Activated CD4-positive, alpha-beta T cell treated with anti-CD3 and anti-CD28 coated beads, Interleukin-2, Interleukin-4, amounts not matched to agents 100 ng/mL and 50 ng/mL, durations not matched to agents 16 hours and 8 hours (primary cell): ENCODE measurements around the gene TTC28.

Experiments
- DNase-seq: peaks from one replicate; pipeline ENCODE4 v3.0.0-alpha.2; 2020; ENCODE audit warnings: low spot score

TTC28 gene

DNA sequence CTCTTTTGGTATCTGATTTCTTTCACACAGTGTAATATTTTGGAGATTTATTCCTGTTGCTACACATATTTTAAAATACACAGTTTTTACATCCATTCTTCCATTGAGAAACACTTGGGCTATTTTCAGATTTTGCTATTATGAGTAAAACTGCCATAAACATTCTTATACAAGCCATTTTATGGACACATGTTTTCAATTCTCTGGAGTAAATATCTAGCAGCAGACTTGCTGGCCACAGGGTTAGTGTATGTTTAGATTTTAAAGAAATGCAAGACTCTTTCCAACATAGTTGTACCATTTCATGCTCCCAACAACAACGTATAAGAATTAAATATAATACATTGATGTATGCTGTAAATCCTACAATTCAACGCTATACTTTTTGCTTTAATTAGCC is 399.8 kb downstream of the TTC28 start:
- DNase-seq, result no peak

DNA sequence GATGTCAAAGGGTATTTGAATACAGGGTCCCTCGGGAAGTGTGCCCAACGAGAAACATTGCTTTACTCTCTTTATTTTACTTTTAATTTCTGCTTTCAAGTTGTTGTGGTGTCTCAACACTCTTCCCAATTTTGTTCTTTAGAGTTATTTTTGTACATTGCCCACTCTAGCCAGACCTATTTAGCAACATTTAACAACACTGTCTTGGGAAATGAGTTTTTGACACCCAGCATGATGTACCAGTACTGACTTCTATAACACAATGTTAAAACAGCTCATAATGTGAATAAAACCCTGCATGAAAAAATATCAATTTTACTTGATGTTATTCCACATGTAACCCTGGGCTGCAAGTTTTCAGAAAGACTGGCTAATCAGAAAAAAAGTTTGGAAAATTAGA is 410.4 kb downstream of the TTC28 start:
- no peak for DNase-seq

DNA sequence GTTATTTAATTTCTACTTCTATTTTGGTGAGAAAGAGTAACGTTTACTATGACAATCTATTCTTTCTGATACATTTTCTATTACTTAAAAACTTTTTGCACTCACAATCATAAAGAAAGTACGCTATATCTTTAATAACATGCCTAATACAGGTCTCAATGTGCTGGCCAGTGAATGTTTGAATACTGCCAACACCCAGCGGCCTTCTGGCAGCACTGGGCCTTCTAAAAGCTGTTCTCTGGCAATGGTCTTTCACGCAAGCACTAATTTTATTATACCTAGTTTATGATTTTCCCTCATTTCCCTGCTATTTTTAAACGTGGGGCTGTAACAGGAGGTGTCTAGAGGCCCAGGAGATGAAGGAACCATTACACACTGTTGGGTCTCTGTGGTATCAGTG is 410.8 kb downstream of the TTC28 start:
- no peak for DNase-seq

DNA sequence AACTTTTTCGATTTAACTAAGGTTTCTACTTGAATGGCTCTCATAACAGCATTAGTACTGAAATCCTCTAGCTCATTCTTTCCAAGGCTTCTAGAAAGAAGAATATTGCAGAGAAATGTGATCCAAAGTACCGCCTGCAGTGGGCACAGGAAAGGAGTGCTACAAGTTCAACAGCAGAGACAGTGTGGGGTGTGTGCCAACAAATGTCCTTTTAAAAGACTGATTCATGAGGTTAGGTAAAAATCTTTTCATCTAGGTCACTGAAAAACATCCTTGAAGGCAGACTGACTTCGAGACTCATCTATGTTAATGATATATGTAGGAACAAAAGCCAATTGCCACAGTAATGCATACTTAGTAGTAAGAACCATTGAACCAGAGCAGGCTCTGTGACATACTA is 411.5 kb downstream of the TTC28 start:
- DNase-seq, result no peak

DNA sequence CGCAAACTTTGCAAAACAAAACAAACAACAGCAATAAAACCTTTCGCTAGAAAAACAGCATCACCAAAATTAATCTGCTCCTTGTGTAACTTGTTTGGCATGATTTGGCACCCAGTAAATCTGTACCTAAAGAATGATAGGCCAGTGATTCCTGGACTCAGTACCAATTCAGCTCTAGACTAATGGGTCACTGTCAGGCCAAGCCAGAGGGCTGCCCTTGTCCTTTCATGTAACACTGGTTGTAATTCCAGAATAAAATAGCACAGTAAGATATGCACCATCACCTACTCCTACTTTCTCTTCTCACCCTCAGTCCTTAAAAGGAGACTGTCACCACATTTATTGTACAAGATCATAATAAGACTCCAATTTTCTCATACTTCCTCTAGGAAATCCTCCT is 419.0 kb downstream of the TTC28 start:
- no peak for DNase-seq

DNA sequence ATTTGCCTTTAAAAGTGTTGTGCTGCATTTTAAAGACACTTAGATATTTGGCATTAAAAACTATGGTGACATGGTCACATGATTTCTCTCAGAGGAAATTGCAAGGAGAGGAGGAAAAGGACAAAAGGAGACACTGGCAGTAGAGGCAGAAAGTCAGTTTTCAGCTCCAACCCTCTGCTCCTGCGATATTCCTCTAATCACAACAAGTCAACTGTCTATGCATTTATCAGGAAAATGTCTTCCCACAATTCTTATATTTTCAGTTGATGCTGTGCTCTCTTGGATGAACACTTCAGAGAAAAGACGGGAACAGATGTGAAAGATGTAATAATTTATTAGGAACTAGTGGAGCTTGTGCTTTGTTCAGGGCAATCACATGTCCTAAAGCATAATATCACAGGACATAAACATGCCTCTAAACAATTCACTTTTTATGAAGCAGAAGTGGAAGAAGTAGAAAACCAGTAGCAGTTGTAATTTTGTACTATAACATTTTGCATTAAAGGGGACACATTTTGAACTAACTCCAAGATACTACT is 419.8 kb downstream of the TTC28 start:
- no peak for DNase-seq

DNA sequence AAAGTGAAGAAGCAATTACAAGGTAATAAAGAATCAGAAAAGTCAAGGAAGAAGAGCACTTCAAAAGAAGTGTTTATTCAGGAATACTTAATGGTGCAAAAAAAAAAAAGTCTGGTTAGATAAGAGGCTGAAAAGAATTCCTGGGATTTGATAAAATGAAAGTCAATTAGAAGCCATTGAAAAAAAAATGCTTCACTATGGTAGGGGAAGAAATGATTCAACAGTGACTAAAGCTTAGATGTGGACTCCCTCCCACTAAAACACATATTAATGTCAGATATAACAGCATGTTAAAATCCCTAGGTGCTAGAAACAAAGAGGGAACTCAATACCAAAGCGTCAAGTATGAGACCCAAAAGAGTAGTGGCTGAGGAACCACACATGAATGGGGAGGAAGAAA is 425.2 kb downstream of the TTC28 start:
- DNase-seq, result no peak

DNA sequence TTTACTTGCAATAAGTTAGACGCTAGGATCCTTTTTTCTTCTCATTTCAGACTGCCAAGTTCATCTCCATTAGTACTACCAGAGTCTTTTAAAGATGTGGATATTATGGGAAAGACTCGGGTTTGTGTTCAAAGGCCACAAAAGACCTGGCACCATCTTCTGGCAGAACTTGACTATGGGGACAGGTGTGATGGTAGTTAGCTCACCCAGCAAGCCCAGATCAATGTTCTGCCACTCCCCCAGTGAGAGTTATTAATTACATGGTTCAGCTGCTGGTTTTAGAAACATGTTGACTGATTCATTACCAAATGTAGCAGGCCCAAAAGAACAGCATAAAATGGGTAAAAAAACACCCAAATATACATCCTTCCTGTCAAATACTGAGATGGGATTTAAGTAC is 427.1 kb downstream of the TTC28 start:
- no peak for DNase-seq

DNA sequence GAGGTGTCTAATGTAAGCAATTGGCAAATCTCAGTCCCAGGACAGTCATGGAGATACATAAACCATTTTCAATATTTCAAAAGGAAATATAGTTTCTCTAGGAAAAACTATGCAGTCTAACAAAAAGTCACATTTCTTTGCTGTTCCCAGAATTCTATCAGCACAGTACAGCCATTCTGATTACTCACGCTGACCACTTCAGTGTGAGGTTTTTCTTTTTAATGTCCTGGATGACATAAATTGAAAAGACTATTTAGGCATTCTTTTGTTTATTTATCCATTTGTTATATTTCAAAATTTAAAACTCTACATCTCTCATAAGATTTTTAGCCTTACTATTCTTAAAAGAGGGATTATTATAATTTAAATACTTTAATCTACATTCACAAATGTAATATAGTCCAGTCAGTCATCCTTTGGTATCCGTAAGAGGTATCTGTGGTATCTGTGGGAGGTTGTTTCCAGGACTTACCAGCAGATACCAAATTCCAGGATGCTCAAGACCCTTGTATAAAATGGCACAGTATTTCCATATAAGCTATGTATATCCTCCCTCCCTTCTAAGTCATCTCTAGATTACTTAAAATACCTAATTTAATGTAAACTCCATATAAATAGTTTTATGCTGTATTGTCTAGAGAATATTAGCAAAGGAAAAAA is 429.5 kb downstream of the TTC28 start:
- no peak for DNase-seq

DNA sequence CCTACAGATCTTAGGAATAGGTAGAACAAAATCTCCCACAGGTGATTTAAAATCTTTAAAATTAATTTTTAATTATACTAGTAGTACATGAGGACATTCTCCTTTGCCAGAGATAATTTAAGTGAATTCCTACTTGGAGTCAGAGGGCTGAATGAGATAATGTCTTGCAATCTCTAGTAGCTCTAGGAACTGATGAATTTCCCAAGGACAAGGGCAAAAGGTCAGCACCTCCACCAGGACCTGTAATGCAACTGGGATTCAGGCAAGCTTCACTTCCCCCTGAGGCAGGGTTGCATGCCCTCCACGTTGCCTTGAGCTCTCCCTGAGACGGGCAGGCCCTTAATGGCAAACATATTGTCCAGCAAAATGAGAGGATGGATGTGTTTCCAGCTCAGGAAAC is 430.2 kb downstream of the TTC28 start:
- no peak for DNase-seq

DNA sequence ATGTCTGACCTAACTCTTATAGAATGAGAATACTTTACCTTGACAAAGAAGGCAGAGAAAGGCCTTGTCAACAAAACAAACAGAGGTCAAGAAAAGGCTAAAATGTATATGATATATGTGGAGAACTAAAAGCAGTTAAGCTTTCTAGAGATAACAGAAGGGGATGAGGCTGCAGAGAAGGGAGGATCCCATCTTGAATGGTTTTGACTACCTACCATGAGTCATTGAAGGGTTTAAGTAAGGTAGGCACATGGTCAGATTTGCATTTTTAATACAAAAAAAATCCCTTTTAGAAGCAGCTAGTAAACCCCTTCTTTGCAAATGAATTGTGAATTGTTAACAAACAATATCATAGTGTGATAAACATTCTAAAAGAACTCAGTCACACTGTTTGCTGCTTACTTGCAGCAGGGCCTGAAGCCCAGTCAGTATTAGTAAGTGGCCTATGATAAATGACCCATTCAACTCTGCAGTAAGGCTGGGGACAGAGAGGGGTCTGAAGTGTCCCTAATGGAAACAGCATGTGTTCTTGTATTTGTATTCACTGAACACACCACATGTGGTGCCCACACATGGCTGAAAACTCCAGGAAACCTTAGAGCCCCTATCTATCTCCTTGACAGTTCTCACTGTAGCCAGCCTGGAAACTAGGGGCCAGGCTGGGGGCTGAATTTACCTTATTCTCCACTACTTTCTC is 431.8 kb downstream of the TTC28 start:
- DNase-seq, result no peak

DNA sequence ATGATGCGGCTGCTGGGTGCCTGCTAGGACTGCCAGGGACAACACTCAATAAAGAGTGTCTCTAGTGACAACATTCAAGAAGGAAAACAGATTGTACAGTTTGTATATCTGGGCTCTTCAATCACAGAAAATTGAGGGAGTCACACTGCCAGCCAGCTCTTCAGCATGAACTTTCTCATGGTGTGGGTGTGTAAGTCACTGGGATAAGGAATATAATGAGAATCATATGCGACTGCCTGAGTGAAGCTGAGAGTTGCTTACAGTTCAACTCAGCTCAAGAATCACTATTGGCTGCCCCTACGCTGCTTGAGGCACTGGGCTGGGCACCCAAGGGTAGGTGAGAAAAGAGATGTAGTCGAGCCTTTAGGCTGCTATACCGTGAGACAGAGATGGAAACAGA is 432.5 kb downstream of the TTC28 start:
- DNase-seq, result no peak

DNA sequence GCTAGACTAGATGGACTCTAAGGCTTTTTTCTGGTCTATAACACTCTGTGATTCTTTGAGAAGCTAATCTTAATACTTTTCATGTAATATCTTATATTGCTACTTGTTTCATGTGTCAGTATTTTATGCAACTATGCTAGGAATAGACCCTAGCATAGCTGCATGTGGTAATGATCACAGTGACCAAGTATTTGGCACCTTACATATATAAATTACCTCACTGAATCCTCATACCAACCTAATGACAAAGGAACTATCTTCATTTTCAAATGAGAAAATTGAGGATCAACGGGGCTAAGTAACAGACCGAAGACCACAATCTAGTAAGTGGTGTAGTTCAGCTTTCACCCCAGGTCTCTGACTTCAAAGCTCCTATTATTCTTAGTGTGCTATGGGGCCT is 433.2 kb downstream of the TTC28 start:
- DNase-seq, result no peak

DNA sequence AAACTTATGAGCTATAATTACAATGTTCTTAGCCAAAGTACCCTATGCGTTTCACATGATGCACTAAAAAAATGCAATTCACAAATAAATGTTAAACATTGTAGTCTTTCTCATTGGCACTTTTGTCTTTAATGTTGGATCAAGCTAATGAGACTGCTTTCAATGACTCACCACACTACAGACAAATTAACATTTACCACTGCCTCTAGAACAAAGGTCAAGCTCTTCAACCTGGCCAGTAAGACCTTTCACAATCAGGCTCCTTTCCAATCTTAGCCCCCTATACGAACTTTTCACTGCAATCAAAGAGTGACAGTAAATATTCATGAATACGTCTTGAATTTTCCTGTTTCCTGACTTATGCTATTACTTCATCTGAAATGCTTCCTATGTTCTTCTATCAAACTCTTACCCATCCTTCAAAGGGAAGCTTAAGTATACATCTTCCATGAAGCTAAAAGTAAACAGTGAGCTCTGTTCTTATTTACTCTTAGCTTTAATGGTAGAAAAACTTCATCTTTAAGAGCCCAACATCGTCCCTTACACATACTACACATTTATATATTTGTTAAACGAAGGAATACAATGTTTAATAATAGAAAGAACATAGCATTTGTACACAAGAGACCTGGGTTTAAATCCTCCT is 433.9 kb downstream of the TTC28 start:
- DNase-seq, result no peak

DNA sequence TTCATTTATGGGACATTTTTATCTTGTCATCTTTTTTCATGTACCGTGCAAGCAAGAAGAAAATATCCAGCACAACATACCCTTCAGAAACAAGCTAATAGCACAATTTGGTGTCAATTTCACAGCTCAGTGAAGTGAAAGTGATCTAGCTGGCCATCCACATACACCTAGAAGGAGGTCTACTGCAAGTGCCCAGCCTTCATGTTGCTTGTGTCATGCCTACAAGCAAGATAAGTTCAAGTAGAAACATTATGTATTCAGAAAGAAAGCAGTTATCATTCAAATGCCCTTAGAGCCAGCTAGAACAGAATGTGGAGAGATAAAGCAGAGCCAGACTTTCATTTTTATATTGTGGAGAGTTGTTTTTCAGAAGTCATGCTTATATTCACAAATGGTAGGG is 434.9 kb downstream of the TTC28 start:
- no peak for DNase-seq

DNA sequence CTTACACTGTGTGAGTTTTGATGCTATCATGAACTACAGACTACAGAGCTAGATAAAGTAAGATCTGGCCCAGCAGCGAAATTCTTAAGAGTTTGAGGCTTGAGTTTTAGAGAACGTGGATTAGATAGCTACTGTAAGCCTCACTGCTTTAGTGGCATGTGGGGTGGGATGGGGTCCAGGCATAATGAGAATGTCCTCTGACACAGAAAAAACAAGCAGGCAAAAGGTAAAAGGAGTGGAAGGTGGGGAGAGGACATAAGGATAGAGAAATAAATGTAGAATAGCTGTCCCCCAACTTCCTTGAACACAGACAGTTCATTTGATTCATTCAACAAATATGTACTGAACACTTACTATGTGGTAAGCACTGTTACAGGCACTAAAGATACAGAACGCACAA is 436.1 kb downstream of the TTC28 start:
- DNase-seq, result no peak

DNA sequence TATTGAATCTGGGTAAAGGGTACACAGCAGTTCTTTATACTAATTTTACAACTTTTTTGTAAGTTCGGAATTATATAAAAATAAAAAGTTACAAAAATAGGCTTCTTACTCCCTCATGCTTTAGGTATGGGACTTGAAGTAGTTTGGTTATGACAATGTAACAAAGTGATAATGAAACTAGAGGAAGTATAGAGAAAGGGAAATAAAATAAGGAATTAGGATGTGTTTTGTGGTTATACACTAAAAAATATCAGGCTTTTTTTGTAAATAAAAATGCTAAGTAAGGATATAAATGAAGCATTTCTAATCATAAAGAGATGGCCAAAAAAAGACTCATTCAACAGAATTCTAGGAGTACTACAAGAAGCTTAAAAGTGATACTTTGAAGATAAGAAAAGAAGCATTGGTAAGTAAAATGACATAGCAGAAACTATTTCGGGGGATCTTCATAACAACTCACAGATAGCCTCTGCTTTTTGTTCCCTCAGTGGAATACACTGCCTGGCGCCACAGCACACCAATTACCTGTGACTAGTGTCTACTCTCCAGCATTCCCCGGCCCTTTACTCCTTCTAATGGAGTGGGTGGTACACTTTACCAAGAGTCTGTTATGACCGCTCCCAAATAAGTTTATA is 437.9 kb downstream of the TTC28 start:
- DNase-seq, result no peak

DNA sequence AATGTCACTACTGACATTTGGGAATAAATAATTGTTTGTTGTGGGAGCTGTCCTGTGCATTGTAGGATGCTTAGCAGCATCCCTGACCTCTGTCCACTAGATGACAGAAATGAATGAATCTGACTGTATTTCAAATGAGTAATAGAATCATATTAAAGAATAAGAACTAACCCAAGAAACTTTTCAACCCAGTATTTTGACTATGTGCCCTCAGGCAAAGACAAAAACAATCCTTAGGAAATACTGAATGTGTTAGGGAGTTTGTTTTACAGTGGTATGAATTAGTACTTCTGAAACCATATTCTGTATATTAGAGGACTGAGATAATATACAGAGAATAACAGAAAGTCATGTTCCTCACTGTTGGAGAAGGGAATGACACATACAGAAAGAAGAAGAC is 439.7 kb downstream of the TTC28 start:
- no peak for DNase-seq

DNA sequence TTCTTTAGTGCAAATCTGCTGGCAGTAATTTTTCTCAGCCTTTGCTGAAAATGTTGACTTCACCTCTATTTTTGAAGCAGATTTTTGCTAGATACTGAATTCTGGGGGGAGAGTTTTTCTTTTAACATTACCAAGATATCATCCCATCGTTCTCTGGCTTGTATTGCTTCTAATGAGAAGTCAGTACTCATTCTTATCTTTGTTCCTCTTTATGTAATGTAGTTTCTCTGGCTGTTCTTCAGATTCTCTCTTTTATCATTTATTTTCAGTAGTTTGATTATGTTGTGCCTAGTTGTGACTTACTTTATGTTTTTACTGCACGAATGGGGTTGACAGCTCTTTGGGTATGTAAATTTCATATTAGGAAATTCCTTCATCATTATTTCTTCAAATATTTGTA is 441.9 kb downstream of the TTC28 start:
- no peak for DNase-seq

DNA sequence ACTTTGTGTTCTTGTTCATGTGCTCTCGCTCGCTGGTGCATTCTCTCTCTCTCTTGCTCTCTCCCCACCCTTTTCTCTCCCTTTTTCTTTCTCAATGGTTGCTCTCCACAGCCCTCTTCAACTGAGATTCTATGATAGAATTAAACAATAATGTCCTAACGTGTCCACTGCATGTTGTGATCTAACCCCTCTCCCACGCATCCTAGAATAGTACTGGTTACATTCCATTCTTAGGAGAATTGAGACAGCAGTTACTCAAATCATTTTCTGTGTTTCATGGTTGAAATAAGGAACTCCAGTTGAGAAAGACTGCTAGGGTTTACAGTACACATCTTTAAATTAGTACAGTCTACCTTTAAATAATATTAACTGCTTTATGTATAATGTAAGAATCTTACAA is 442.5 kb downstream of the TTC28 start:
- no peak for DNase-seq

DNA sequence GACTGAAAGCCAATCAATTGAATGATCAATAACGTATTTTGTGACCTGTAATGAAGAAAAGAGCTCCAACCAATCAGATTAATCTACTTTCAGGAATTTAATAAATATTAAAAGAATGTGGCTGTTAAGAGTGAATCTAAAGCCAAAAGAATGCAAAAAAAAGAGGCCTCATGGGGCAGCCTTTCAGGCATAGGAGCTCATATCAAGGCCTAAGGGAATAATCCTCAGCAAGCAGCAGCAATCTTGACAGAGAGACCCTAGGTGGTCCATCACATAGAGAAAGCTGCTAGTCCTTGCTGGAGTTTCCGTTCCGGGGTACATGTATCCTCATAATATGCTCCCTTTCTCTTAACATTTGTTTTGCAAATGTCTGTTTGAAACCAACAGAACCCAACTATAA is 447.4 kb downstream of the TTC28 start:
- DNase-seq, result no peak

DNA sequence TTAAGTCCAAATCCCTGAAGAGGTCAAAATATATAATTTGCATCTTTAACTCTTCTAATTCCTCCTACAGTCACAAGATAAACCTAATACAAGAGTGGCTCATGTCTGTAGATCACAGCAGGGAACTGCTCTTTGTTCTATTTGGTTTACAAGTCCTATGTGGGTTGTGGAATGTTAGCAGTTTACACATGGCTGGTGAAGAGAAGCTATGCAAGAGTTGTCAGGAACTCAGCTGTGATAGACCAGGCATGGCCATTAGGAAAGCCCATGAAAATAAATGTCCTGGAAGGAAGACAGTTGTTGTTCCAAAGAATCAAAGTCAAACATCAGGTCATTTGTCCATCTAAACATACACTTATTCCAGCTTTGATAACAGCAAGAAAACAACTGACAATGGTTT is 448.2 kb downstream of the TTC28 start:
- no peak for DNase-seq

DNA sequence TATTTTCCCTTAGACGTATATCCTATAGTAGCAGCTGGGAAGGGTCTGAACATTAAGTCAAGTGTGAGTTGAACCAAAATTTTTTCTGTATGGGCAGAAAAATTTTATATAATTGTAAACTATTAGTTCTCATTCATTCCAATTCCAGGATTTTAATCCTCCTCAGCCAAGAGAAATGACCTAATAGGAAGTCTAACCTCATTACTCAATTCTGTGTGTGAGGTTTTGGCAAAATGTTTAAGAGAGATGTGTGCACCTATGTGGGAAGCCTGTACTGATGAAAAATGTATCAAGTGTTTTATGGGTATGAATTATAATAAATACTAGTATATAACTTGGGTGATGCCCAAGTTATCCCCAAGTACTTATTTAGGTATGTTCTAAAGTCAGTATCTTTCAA is 449.0 kb downstream of the TTC28 start:
- DNase-seq, result no peak
